Retina (tissue), 1 donor: Measurements from ENCODE around the gene TRAF3.
A peak's percentile ranks its signal among the peaks of the same experiment; 100 is the strongest.
"Not testable (repeated sequence)": the region's sequence is repeated elsewhere in the genome, so short reads cannot be mapped to it uniquely, and the experiment has no call there.

Experiments
- DNase-seq: peaks from one replicate; pipeline ENCODE4 v3.0.0-alpha.2; 2016

TRAF3 gene

DNA sequence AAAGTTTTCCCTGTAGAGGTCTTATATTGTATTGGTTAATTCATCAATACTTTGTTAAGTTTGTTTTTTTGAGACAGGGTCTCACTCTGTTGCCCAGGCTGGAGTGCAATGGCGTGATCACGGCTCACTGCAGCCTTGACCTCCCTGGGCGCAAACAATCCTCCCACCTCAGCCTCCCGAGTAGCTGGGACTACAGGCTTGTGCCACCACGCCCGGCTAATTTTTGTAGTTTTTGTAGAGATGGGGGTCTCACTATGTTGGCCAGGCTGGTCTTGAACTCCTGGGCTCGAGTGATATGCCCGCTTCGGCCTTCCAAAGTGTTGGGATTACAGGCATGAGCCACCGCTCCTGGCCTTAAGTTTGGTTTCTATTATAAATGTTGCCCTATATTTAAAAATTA, 149.6 kb downstream of the TRAF3 start:
- DNase-seq, result not testable (repeated sequence)

DNA sequence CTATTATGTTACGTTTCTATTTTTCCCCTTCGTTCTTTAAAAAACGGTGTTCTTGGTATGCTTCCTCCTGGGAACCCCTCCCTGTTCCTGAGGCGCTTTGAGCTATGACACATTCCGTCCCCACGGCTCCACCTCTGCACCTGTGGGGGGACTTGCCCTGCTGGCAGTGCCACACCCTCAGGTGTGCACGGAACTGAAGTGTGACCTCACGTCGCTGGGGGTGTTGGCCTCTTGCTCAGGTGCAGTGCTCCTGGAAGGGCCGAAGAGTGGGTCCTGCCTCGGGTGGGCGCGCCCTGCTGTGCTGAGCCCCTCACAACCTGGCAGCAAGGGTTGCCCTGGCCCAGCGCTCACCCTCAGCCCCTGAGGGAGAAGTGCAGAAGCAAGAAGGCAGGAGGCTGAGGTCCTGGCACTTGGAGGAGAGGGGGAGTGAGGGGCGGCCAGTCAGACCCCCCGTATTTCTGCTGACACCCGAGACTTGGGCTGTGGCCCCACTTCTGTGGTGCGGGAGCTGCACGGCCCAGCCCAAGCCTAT, 150.2 kb downstream of the TRAF3 start:
- peak; percentile 10 for DNase-seq

DNA sequence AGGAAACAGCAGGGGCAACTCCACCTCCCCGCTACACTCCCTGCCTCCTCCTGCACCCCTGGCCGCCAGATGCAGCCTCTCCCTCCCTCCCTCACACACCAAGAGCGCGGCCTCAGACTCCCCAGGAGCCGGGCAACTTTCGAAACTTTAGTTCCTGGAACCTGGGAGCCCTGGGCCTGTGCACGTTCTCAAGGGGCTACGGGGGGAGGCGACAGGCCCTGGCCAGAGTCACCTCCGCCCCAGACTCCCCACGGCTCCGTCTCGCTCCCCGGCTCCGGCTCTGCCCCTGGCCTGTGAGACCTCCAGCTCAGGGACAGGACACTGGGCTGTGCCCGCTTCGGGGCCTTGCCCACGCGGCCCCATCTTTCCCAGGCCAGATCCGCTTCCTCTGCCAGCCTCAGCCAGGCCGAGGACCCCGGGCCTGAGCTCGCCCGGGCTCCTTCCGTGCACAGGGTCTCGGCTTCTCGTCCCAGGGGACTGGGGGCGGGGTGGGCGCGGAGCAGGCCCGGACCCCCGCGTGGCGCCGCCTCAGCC, 150.7 kb downstream of the TRAF3 start:
- DNase-seq, result peak; percentile 76

DNA sequence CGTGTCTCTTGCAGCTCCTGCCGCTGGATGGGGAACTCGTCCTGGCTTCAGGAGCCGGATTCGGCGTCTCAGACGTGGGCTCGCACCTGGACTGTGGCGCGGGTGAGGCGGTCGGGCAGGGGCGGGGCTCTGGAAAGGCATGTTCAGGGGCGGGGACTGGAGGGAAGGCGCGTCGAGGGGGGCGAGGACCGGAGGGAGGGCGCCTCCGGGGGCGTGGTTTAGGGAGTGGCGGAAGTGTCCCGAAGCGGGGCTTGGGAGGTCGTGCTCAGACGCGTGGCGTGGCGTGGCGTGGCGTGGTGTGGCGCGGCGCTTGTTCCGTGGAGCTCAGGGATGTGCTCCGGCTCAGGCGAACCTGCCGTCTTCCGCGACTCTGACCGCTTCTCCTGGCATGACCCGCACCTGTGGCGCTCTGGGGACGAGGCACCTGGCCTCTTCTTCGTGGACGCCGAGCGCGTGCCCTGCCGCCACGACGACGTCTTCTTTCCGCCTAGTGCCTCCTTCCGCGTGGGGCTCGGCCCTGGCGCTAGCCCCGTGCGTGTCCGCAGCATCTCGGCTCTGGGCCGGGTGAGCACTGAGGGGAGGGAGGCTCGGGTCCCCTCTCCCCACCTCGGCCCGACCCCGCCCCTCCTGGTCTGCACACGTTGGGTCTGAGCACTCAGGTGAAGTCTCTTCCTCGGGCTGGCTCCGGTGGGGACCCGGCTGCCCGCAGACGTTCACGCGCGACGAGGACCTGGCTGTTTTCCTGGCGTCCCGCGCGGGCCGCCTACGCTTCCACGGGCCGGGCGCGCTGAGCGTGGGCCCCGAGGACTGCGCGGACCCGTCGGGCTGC, 151.4 kb downstream of the TRAF3 start:
- DNase-seq, result peak; percentile 75

DNA sequence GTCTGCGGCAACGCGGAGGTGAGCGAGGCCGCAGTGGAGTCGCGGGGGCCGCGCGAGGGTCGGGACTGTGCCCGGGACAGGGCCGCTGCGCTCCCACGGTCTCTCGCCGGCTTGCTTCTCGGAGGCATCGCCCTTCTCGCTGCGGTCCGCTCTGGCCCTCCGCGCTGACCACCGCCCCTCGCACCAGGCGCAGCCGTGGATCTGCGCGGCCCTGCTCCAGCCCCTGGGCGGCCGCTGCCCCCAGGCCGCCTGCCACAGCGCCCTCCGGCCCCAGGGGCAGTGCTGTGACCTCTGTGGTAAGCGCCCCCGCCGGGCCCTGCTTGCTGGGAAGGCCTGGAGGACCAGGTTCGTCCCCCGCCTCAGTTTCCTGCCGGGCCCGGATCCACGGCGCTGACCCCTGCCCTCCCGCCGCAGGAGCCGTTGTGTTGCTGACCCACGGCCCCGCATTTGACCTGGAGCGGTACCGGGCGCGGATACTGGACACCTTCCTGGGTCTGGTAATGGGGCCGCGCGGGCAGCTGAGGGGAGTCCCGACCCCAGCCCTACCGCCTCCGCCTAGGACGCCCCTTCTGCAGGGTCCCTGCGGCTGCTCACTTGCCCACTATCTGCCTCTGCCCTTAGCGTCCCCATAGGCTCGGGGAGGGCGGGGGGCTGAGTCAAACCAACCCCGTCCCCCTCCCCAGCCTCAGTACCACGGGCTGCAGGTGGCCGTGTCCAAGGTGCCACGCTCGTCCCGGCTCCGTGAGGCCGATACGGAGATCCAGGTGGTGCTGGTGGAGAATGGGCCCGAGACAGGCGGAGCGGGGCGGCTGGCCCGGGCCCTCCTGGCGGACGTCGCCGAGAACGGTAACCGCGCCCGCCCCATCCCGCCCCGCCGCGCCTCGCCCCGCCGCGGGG, 152.2 kb downstream of the TRAF3 start:
- peak; percentile 50 for DNase-seq

DNA sequence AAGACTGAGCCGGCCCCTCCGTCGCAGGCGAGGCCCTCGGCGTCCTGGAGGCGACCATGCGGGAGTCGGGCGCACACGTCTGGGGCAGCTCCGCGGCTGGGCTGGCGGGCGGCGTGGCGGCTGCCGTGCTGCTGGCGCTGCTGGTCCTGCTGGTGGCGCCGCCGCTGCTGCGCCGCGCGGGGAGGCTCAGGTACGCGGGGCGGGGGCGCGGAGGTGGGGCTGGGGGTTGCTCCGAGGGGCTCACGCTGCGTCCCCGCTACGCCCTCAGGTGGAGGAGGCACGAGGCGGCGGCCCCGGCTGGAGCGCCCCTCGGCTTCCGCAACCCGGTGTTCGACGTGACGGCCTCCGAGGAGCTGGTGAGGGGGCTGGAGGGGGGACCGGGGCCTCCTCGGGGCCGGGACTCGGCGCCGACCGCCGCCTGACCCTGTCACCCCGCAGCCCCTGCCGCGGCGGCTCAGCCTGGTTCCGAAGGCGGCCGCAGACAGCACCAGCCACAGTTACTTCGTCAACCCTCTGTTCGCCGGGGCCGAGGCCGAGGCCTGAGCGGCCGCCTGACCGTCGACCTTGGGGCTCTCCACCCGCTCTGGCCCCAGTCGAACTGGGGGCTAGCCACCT, 153.0 kb downstream of the TRAF3 start:
- DNase-seq, result peak; percentile 17

DNA sequence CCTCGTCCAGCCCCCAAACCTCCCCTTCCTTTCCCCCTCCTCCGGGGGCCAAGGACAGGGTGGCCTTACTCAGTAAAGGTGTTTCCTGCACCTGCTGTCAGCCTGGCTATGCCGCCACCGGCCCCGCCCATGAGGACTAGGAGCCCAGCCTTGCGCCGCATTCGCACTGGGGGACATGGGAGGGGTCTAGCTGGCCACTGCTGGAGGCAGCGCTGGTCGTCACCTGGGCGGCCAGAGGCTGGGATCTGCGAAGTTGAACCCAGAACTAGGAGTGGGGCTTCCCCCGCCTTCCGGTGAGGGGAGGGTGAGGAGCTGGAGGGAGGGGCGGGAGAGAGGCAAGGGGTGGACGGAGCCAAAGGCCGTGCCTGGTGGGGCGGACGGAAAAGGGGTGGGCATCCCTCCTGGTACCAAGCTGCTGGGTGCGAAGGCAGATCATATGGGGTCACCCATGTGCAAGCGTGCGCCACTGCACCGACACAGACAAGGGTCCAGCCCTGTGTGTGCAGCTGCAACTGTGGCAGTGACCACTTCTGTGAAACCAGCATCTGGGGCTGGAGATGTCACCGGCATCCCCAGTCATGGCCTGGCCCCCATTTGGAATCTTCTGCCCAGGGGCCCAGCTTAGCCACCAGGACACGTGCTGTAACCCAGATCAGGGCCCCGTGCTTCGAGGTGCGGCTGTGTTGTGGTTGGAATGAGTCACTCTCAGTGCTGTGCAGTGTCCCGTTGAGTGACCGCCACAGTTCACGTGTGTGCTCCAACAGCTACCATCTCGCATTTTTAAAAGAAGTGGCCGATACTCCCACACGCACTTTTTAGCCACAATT, 153.7 kb downstream of the TRAF3 start:
- peak; percentile 15 for DNase-seq

DNA sequence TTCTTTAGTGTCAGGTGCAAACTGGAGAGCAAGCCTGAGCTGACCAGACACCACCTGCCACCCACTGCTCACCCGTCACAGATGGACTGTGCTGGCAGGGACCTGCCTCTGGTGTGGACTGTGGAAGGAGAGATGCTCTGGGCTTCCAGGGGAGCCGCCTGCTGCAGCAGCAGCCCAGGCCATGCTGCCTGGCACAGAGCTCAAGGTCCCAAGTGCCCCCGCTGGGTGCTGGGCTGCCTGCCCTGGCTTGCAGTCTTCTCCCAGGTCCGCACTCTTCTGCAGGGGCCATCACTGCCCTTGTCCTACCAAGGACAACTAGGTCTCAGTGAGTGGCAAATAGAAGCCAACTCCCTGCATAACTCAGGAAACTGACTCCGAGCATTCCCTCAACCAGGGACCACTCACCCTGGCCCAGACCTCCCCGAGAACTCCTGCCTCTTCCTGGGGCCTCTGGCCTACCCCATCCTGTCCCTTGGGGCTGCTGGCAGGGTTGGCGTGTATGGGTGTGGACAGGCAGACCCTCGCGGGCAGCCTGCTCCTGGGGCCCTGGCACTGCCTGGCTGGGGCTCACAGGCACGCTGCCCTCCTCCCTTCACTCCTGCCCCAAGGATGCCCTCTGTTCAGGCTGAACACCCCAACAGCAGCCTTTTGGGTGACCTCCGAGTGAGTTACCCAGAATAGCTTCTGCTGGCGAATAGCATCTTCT, 154.5 kb downstream of the TRAF3 start:
- DNase-seq, result peak; percentile 9

DNA sequence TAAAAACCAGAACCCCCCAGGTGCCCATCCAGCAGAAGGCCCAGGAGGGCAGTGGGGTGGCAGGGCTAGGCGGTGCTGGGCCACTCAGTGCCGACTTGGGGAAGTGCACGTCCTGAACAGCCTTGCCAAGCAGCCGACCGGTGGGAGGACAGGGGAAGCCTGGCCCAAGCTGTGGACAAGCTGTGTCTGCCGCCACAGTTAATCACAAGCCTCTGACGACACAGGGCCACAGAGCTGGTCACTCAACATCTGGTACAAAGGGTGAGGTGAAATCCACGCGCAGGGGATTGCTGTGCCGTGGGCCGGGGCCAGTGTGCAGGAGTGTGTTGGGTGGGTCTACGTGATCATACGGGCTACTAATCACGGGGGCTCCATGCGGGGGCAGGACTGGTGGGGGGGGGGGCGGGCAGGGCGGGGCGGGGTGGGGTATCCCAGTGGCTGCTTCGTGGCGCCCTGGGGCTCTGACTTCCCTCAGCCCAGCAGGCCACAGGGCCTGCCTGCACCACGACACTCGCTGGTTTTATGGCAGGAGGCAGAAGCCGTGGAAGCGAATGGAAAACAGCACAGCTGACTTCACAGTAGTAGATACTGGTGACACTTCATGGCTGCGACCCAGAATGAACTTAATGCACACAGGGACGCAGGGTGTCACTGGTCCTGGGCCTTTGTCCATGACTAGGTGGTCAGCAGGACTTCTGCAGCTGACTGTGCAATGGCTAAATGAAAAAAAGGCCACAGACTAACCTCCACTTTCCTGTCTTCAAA, 155.4 kb downstream of the TRAF3 start:
- no peak for DNase-seq

DNA sequence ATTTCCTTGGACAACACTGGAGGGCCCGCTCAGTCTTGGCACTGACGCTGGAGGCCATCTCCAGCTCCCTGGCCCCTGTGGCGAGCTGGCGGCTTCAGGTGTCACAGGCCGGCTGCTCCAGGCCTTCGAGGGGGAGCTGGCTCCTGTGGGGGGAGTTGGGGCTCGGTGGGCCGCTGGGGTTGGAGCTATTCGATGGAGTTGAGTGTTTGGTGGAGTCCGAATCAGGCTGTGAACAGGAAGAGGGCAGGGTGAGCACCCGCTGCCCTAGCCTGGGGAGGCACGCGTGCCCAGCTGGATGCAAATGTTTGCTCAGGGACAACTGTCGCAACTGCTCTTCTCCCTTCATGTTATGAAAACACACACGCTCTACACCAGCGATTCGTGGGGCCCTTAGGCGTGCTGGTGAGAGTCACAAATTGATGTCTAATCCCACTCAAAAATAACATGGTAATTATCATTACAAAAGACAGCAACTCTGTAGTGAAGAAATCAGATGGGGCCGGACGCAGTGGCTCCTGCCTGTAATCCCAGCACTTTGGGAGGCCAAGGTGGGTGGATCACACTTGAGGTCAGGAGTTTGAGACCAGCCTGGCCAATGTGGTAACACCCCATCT, 156.5 kb downstream of the TRAF3 start:
- DNase-seq, result no peak

DNA sequence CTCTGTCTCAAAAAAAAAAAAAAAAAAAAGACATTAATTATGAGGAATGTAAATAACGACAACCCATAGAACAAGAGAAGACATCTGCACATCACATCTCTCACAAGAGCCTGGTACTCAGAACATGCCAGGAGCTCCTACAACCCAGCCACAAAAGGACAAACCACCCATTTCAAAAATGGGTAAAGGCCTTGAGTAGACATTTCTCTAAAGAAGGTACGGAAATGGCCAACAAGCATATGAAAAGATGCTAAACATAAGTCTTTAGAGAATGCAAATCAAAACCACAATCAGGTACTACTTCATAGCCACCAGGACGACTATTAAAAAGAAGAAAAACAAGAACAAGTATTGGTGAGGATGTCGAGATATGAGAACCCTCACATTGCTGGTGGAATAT, 158.5 kb downstream of the TRAF3 start:
- no peak for DNase-seq

DNA sequence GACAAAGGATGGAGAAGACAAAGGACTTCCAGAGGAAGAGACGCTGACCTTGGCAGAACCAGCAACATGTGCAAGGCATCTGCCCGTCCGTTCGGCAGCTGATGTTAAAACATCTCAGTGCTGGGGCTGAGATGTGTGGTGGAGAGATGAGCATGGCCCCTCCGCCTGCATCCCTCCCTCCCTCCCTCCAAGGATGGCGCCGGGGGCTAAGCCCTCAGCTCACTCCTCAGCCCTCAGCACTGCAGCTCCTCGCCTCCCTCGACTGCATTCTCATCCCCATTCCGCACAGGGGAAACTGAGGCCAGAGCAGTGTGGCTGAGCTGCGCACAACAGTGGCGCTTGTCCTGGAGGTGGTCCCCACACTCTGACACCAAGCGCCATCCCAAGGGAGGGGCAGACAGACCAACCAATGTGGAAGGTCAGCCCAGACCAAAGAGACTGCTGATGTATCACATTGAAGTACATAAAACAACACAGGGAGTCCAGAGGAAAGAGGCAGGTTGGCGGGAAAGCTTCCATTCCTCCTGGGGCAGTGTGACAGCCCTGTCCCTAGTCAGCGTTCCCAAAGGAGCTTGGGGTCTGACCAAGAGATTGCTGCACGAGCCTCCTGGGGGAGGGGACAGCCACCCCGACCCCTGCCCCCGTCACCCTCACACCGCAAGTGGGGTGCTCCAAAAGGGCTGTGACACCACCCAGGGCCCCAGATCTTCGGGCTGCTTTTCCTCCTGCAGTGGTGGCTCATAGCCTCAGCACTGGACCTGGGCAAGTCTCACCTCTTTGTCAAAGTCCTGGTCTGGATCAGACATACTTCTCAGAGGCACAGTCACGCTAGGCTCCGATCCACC, 160.3 kb downstream of the TRAF3 start:
- no peak for DNase-seq

DNA sequence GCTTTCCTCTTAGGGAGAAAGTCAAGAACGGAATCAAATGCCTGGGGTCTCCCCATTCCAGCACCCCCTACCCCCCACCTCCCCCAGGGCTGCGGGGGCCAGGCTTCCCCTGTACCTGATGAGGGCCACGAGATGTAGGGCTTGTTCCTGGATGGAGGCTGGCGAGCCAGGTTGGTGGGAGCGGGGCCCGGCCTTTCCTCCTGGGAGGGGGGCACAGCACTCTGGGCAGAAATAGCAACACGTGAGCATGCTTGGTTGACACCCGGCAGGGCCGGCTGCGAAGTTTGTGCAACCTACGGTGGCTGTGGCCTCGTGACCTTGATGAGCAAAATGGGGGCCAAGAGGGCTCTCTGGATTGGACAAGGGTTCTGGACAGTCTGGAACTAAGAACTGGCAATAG, 160.9 kb downstream of the TRAF3 start:
- no peak for DNase-seq

DNA sequence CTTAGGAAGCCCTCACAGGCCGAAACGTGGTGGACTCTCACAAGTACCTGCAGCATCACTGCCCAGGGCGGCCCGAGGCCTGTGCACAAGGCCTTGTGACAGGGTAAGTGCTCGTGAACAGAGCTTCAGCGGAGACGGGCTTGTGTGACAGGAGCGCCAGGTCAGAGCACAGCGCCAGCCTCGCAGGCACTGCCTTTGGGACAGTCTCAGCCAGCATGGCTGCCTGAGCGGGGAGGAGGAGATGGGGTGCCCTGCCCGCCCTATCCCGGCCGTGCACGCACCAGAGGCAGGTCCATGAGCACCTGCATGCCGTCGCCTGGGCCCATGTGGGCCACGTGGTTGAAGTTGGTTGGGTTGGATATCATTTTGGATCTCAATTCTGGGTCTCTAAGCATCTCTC, 162.1 kb downstream of the TRAF3 start:
- no peak for DNase-seq

DNA sequence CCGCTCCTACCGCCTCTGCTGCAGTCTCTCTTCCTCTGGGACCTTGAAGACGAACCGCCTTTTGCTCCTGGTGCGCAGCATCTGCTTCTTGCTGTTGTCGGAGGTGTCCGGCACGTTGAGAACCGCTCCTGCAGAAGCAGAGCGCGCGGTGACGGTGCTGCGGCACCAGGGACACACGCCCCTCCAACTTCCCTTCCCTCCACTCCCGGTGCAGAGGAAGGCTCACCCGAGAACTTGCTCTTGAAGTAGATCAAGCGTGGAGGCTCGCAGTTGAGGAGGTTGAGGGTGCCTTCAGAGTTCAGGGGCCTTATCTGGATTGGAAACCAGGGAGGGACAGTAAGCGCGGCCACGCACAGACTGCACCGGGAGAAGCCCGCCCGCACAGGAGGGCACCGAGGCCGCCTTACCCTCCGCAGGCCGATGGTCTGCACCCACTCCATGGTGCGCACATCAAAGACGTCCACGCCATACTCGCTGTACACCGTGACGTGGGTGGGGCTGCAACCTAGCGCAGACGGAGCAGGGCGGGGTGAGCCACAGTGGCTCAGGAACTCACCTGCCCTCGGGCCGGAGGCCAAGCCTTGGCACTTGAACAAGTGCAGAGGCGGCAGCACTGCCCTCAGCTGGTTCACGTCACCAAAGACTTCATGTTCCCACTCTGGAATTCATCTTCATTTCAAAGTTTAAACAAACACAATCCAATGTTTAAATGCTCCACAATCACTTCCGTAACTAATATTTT, 162.7 kb downstream of the TRAF3 start:
- DNase-seq, result no peak

DNA sequence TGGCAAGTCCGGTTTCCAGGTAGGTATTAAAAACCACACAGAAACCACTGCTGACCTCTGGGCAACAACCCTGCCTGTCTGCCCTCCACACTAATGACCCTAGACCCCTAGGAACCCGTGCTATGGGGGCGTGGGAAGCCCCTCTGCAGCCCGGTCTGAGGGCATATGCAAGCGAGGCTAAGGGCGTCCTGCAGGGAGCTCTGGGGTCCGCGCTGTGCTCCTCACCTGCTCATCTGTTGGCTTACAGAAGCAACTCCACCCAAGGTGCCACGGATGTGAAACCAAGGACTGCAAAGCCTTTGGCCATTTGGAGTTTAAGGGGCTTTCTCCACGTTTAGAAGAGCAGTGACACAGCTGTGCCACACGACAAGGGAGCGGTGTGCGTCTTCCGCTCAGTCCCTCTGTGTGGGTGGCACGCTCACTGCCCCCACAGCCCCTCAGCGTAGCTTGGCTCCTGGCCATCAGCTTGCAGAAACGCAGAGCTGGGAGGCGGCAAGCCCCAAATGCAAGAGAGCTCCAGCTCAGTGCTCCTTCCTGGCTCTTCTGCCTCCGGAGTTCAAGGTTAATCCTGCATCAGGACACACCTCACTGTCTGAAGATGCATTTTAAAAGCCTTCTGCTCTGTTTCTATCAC, 163.6 kb downstream of the TRAF3 start:
- no peak for DNase-seq

DNA sequence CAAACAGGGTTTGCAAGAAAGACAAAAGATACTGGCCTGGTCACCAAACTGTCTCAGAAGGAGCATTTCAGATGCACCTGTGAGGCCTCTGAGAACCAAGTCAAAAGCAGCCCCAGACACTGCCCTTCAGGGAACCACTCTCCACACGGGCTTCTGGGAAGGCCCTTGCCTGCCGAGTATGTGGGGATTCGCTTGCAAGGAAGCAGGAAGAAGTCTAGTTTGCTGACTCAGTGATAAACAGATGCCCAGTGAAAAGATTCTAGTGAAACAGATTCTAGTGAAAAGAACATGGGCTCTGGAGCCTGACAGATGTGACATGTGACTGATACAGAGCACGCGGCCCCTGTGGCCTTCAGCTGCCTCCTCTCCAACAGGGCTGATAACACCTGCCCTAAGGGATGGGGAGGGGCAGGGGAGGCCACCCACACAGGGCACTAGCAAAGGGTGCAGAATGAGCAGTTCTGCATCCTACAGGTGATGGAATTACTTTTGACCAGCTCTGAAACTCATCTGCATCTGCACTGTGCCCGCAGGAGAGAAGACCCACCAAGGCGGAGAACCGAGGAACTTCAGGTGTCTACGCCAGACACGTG, 164.3 kb downstream of the TRAF3 start:
- no peak for DNase-seq

DNA sequence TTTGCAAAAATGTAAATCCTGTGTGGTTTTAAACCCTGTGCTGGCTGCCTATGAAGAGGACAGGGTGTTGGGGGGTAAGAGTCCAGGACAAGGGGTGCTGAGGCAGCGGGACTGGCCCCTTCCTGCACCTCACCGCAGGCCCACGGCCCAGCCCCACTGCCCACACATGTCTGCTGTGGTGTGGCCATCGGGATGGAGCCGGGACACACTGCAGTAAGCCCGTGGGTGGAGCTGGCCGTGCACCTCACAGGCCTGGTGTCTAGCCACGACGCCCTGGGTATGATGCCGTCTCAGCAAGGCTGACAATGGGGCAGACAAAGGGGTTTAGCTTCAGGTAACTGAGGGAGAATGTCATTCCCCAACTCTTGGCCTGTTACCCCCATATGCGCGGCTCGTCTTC, 164.8 kb downstream of the TRAF3 start:
- no peak for DNase-seq
